Limb (tissue), 2 donors: ENCODE results near the gene CHRNA9.
"Not testable (repeated sequence)": the region's sequence is repeated elsewhere in the genome, so short reads cannot be mapped to it uniquely, and the experiment has no call there.

ENCODE experiments used
- DNase-seq, 2 donors: peaks; one replicate each; pipeline ENCODE4 v3.0.0-alpha.2; 2016; ENCODE audit errors: extremely low spot score in 2 of 2

CHRNA9 gene, protein sequence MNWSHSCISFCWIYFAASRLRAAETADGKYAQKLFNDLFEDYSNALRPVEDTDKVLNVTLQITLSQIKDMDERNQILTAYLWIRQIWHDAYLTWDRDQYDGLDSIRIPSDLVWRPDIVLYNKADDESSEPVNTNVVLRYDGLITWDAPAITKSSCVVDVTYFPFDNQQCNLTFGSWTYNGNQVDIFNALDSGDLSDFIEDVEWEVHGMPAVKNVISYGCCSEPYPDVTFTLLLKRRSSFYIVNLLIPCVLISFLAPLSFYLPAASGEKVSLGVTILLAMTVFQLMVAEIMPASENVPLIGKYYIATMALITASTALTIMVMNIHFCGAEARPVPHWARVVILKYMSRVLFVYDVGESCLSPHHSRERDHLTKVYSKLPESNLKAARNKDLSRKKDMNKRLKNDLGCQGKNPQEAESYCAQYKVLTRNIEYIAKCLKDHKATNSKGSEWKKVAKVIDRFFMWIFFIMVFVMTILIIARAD

GRCh38 chr4:40334591-40335524 is at the start of gene CHRNA9:
Gene CHRNA9 (plus strand): TSS chr4:40335333. CDS start chr4:40335468, 135 bp downstream.
- DNase-seq = no peak

DNA sequence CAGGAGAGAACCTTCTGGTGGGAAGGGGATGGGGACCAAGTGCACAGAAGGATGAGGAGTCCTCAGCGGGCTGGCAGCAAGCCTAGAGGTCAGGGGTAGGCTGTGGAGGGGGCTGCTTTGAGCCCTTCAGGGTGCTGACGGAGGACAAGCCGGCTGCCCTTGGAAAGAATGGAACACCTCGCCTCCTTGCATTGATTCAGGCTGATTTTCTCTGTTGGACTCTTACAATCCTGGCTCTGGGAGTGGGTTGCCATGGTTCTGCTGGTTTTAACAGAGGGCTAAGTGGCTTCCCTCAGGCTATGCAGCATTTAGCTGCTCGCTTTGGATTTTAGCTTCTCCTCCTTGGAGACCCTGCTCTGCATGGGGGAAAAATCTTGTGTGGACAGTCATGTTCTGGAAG is 49.4 kb upstream of the CHRNA9 start:
- no peak for DNase-seq

DNA sequence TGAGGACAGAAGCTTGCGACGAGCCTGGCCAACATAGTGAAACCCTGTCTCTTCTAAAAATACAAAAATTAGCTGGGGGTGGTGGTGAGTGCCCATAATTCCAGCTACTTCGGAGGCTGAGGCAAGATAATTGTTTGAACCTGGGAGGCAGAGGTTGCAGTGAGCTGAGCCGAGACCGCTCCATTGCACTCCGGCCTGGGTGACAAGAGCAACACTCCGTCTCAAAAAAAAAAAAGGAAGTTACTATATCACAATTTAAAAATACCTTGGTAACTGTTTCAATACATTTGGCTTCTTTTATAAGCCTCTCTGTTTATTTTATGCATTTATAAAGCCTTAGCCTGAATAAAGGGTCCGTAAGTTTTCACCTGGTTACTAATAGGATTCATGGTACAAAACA is 46.6 kb upstream of the CHRNA9 start:
- DNase-seq = no peak

DNA sequence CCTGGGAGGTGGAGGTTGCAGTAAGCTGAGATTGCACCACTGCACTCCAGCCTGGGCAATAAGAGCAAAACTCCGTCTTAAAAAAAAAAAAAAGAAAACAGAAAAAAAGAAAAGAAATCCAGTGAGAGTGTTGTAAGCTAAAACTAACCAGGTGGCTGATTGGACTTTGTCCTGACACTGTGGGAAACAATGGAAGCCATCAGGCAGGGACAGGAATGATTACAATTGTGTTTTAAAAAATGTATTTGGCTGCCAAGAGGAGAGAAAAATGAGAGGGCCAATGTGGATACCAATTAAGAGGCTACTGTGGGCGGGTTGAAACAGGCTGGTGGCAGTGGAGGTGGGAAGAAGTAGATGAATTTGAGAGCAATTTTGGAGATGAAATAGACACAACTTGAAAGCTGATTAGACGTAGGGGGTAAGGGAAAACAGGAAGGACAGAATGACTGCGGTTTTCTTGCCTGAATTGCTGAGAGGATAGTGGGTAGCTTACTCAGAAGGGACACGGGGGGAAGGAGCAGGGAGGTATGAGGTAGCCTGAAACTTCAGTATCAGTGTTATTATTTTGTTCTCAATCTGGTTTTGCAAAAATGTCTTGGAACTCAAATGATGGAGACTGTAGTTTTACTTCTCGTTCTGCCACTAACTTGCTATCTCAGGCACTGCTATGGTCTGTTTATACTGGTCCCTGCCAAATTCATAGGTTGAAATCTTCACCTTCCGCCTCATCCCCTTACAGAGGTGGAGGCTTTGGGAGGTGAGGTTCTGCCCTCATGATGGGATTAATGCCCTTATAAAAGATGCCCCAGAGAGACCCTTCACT is 45.6 kb upstream of the CHRNA9 start:
- DNase-seq = no peak

- not testable (repeated sequence) for DNase-seq
Measured at GRCh38 chr4:40290611-40291186, 44.4 kb upstream of the CHRNA9 start.

- no peak for DNase-seq
Measured at GRCh38 chr4:40292313-40292759, 42.8 kb upstream of the CHRNA9 start.

GRCh38 chr4:40294339-40294738 is 40.8 kb upstream of the CHRNA9 start:
- DNase-seq = no peak

GRCh38 chr4:40295030-40295429 is 40.1 kb upstream of the CHRNA9 start:
- not testable (repeated sequence) for DNase-seq

- no peak for DNase-seq
Measured at GRCh38 chr4:40295572-40295971, 39.6 kb upstream of the CHRNA9 start.

DNA sequence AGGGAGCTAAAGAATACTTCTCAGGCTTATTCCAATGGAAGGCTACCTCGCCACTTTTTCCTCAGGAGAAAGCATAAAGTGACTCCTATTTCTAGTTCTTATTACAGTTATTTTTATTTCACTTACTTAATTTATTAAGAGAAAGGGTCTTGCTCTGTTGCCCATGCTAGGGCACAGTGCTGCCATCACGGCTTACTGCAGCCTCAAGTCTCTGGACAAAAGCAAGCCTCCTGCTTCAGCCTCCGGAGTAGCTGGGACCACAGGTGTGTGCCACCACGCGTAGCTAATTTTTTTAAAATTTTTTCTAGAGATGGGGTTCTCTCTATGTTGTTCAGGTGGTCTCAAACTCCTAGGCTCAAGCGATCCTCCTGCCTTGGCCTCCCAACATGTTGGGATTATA is 36.0 kb upstream of the CHRNA9 start:
- DNase-seq = no peak

- no peak for DNase-seq
Measured at GRCh38 chr4:40299811-40300292, 35.3 kb upstream of the CHRNA9 start.

DNA sequence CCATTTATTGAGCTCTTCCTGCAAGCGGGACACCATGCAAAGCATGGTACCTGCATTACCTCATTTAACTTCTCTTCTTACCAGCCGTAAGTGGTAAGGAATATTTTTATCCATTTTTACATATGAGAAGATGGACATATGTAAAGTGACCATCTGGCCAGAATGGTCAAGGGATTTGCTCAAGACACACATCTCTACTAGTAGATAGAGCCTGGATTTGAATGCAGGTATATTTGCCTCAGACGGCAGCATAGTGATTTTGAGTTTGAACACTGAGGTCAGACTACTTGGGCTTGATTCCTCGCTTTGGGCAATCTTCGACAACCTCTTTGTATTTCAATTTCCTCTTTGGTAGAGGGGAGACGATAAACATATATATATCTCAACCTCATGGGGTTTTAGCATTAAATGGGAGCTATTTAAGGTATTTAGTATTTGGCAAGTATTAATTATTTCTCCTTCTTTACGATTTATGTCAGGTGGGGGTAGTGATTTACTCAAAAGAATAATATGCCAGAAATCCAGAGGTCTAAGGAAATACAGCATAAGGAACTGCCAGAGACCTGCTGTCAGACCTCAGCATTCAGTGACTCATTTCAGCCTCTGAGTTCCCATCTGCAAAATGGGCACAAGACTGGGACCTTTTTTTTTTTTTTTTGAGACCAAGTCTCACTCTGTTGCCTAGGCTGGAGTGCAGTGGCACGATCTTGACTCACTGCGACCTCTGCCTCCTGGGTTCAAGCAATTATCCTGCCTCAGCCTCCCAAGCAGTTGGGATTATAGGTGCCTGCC is 34.6 kb upstream of the CHRNA9 start:
- no peak for DNase-seq

DNA sequence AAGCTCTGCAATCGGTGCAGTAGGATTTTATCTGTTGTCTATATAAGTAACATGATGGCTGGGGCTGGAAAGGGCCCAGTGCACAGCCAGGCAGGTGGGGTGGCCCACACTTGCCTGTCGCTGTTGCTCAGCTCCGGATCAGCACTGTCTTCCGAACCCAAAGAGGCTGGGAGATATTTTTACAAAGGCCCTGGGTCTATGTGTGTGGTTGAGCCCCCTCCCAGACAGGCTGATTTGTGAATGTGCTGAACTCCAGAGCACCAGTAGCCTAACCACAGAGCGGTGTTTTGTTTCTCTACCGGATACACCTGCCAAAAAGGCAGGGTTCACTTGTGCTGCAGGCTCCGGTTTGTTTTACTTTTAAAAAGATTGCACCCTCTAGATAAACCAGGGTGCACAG is 33.5 kb upstream of the CHRNA9 start:
- DNase-seq = no peak

DNA sequence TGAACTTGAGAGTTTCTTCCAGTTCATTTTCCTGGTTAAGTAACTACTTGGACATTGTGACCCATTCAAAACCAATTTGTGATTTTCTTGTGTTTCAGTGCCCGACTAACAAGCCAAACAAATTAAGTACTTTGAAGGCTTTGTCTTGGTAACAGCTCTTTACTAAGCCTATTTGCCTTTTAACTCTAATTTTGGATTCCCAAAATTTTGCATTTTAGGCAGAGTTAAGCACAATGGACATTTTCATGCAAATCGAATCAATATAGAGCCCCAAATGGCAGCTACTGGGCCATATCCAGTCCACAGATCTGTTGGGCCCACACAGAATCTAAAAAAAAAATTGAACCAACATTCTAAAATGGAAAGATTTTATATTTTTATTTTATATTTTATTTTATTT is 31.4 kb upstream of the CHRNA9 start:
- no peak for DNase-seq

DNA sequence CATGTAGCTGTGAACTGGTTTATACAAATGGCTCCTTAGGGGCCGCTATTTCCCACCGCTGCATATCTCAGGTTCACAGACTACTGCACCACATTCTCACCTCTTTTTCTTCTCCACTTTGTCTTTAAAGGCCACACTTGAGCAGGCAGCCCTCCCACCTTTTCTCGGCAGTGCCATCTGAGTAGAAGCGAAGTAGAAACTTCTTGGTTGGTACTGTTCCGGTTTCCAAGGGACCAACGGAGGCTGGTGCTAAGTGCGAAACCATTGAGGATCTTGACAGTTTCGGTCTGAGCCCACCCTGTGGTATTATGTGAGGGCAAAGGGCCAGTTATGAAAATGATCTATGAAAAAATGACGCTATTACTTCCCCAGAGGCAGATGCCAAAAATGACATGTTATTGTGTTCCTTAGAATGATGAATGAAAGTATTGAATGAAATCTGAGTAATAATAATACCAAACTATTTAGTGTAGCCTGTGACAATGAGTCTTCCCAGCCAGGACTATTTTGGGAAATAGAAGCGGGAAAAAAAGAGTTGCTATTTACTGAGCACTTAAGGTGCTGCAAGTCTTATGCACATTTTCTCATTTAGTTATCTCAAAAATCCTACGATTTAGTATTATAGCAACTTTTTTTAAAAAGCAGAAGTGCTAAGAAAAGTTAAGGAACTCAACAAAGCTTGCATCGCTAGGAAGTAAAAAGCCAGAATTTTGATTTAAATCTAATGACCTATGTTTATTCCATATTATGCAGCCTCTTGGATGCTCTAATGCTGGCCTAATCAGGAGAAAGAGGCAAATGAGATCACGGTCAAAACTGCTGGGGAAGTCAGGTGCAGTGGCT is 29.6 kb upstream of the CHRNA9 start:
- no peak for DNase-seq

DNA sequence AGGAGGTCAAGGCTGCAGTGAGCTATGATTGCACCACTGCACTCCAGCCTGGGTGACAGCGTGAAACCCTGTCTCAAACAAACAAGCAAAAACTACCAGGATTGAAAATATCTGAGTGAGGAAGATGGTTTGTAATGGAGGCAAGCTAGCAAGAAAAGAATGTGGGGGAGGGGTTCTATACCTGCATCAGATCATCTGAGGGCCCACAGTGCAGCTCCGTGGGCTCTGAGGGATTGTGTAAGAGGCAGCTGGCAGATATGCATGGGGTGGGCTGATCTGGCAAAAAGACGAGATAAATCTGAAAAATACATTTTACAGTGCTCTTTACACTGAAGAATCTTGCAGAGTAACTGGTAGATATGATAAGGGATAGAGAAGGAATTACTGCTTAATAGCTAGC is 28.9 kb upstream of the CHRNA9 start:
- DNase-seq = no peak

- DNase-seq = no peak
Measured at GRCh38 chr4:40306976-40307375, 28.2 kb upstream of the CHRNA9 start.

DNA sequence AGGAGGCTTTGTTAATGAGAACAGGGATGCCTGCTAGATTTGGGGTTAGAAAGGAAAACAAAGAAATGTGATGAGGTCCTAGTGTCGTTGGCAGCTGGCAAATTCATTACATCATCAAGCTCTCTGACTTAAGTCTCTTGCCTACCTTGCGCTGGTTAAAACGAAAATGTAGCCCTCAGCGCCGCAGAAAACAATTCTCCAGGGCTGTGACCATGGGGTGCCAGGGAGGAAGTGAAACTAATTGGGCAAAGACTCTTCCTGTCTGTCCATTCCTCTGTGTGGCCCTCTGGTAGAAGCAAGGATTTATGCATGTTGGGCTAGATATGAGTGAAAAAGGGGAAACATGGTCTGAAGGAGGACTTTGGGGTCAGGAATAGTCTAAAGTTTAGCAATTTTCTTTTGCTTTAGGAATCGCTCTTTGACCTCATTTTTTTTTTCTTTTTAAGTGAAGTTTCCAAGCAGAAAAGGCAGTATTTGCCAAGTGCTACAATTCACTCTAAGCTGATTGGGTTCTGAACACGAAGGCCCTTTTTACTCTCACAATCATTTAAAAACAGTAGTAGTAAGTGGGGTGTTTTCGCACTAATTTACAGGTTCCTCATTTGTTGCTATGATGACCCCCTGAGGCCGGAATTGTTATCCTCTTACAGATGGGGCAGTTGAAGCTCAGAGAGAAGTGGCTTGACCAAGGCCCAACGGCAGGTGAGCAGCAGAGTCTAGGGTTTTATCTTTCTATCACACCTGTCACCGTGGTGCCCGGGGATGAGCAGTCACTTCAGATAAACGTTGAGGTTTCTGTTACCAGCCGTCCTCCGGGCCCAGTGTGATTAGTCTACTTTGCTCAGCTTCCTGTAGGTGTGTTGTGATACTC is 27.3 kb upstream of the CHRNA9 start:
- no peak for DNase-seq
